ENCODE results near the gene UBA7. TPM values are rescaled to one million over a fixed set of nuclear protein-coding genes. Genes with fewer than 3 reads are reported as not detected.

UBA7 gene
- total and polyA plus RNA-seq, 2 of the 13 experiments (the other 11 are each of a cell fraction or from before 2014, with no cell fraction given): 9.5 to 16.5 TPM

- TF ChIP-seq PPARG (CRISPR knock-in tag; conservative IDR thresholded peaks at IDR 0.05) (no peak), MNT (IDR thresholded peaks at IDR 0.05) (peak; percentile 48; the same call in 1 of the 2 replicates), BCL6 (CRISPR knock-in tag; IDR thresholded peaks at IDR 0.05) (peak; percentile 59), THAP11 (CRISPR knock-in tag; IDR thresholded peaks at IDR 0.05) (peak; percentile 33; the same call in 1 of the 2 replicates), CREB1 (IDR thresholded peaks at IDR 0.05) (no peak), CREB1 (CRISPR knock-in tag; IDR thresholded peaks at IDR 0.05) (peak; percentile 23; the same call in 1 of the 2 replicates), SRF (IDR thresholded peaks at IDR 0.05; ENCODE audit: low read depth, low read length) (0 out of 2 replicates have a peak, but pooled peaks have one; percentile 61), SOX13 (IDR thresholded peaks at IDR 0.05) (peak; percentile 69), SOX13 (CRISPR knock-in tag; conservative IDR thresholded peaks at IDR 0.05 in 1 of 2, IDR thresholded peaks at IDR 0.05 in 1 of 2) (peak in 1 of 2 experiments; percentile 97; a peak in 2 of 4 replicates), ASH2L (IDR thresholded peaks at IDR 0.05; ENCODE audit: insufficient read length, low read depth, low read length) (peak; percentile 20), ARNTL (CRISPR knock-in tag; IDR thresholded peaks at IDR 0.05) (0 out of 2 replicates have a peak, but pooled peaks have one; percentile 23), ZMYM4 (CRISPR knock-in tag; IDR thresholded peaks at IDR 0.05) (peak; percentile 75), HIC2 (CRISPR knock-in tag; IDR thresholded peaks at IDR 0.05; ENCODE audit: low read depth) (0 out of 2 replicates have a peak, but pooled peaks have one; percentile 37), ZNF720 (CRISPR knock-in tag; IDR thresholded peaks at IDR 0.05) (no peak), RCOR2 (CRISPR knock-in tag; IDR thresholded peaks at IDR 0.05) (peak; percentile 24; the same call in 1 of the 2 replicates), ARNT2 (CRISPR knock-in tag; IDR thresholded peaks at IDR 0.05; ENCODE audit: low read depth) (0 out of 2 replicates have a peak, but pooled peaks have one; percentile 25), KDM5B (CRISPR knock-in tag; IDR thresholded peaks at IDR 0.05; ENCODE audit: borderline replicate concordance) (no peak), TEAD3 (CRISPR knock-in tag; optimal IDR thresholded peaks at IDR 0.05; ENCODE audit: borderline replicate concordance) (peak; percentile 11), MAF1 (CRISPR knock-in tag; IDR thresholded peaks at IDR 0.05; ENCODE audit: borderline replicate concordance) (no peak)
- TF ChIP-seq, protein P1, sequence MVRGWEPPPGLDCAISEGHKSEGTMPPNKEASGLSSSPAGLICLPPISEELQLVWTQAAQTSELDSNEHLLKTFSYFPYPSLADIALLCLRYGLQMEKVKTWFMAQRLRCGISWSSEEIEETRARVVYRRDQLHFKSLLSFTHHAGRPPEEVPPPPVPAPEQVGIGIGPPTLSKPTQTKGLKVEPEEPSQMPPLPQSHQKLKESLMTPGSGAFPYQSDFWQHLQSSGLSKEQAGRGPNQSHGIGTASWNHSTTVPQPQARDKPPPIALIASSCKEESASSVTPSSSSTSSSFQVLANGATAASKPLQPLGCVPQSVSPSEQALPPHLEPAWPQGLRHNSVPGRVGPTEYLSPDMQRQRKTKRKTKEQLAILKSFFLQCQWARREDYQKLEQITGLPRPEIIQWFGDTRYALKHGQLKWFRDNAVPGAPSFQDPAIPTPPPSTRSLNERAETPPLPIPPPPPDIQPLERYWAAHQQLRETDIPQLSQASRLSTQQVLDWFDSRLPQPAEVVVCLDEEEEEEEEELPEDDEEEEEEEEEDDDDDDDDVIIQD (CRISPR knock-in tag; IDR thresholded peaks at IDR 0.05; ENCODE audit: low read depth): peak; percentile 48; the same call in 1 of the 2 replicates
- TF ChIP-seq, protein P2, sequence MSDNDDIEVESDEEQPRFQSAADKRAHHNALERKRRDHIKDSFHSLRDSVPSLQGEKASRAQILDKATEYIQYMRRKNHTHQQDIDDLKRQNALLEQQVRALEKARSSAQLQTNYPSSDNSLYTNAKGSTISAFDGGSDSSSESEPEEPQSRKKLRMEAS (IDR thresholded peaks at IDR 0.05): peak; percentile 96
These were observed 30.9 kb upstream of the UBA7 start (continued) for GRCh38 chr3:49844464-49845183.

All from HepG2 (cell line).